Measurements from ENCODE around the gene TIMM22. TPM values are rescaled to one million over a fixed set of nuclear protein-coding genes. Genes with fewer than 3 reads are reported as not detected.

The TIMM22 gene
- total and polyA plus RNA-seq, 2 donors (not counting 1 experiment from before 2014, with no cell fraction given), result 4.1 to 9.5 TPM

DNA sequence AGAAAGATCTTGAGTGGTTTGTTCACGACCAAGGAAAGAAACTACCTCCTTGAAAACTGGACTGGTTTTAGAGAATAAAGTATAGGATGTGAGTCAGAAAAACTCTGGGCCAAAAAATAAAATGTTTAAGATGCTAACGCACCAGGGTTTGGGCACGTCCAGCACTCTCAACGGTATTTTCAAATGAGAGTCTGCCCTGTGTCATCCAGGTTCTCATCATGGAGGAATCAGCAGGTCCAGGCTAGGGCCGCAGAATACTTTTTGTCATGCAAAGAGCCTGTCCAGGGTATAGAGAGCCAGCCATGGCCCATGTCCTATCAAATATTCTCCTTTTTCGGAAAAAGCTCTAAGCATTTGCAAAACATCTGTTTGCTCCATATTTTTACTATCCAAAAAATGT, 19.8 kb upstream of the TIMM22 start:
- H3K4me1 ChIP-seq (ENCODE audit: control insufficient read depth in 2 of 2, insufficient read depth in 2 of 2, low read length in 2 of 2), result peaks cover 23 to 28% of the 10 kb centered on the region in 2 donors
- CTCF ChIA-PET, result interaction anchor here (0.7 kb wide), 1 partner anchor 11 kb away, joined by 3 read pairs; no protein-coding TSS in a partner anchor
- intact Hi-C loops (cut with micrococcal nuclease), result no loop called here

More for the DNA sequence above, 19.8 kb upstream of the TIMM22 start:
- WGBS (ENCODE audit: insufficient coverage), result 92% methylated on average over 6 of the region's 6 CpGs
- DNase-seq (no peak), ATAC-seq (ENCODE audit: low read depth) (no peak)
- peaks cover 0 to 33% (median 22%) of the 10 kb centered on the region in 4 experiments for H3K27me3 ChIP-seq (replicated peaks in 1 of 4; ENCODE audit: control extremely low read depth in 1 of 4, control insufficient read depth in 3 of 4, insufficient read depth in 4 of 4, low read length in 3 of 4)
- no peaks in the 10 kb centered on the region for H3K36me3 ChIP-seq (replicated peaks in 1 of 2; ENCODE audit: control extremely low read depth in 1 of 2, control insufficient read depth in 1 of 2, extremely low read depth in 1 of 2, insufficient read depth in 2 of 2, low read length in 1 of 2)
- no peak overlapping the region for H3K27ac ChIP-seq (ENCODE audit: low read length in 2 of 2)
- no peak overlapping the region for H3K4me2 ChIP-seq (replicated peaks; ENCODE audit: low read depth, low read length, poor library complexity, severe bottlenecking)
- no peak overlapping the region for H2AFZ ChIP-seq (ENCODE audit: insufficient read depth, low read depth, low read length, poor library complexity, severe bottlenecking)
- H4K20me1 ChIP-seq (ENCODE audit: control insufficient read depth, insufficient read depth, low read length, poor library complexity, severe bottlenecking), result no peaks in the 10 kb centered on the region
- Mint-ChIP-seq H3K9me3 (ENCODE audit: insufficient read depth) (no peaks in the 10 kb centered on the region), H3K4me3 (no peak overlapping the region), H3K27ac (no peak overlapping the region), H3K4me1 (peaks cover 21% of the 10 kb centered on the region), H3K27me3 (peaks cover 33% of the 10 kb centered on the region)
- no peak overlapping the region for H3K4me3 ChIP-seq (ENCODE audit: control extremely low read depth in 1 of 5, extremely low read depth in 1 of 5, insufficient read depth in 1 of 5, low read depth in 2 of 5, low read length in 4 of 5)
- H3K9me3 ChIP-seq (ENCODE audit: control extremely low read depth in 1 of 3, control insufficient read depth in 2 of 3, insufficient read depth in 1 of 3, low read length in 2 of 3), result peaks cover 0 to 7% (median 0%) of the 10 kb centered on the region in 3 donors
- POLR2A ChIA-PET, result no interaction called here
- no peaks in the 10 kb centered on the region for H3K79me2 ChIP-seq (ENCODE audit: control insufficient read depth, insufficient read depth, low read length)
- no peak overlapping the region for H3K9ac ChIP-seq (ENCODE audit: low read length)
- no peak for TF ChIP-seq EZH2 (IDR thresholded peaks at IDR 0.05; ENCODE audit: borderline replicate concordance, insufficient read depth, low read depth, low read length, poor library complexity, severe bottlenecking)
- TF ChIP-seq, protein P1, sequence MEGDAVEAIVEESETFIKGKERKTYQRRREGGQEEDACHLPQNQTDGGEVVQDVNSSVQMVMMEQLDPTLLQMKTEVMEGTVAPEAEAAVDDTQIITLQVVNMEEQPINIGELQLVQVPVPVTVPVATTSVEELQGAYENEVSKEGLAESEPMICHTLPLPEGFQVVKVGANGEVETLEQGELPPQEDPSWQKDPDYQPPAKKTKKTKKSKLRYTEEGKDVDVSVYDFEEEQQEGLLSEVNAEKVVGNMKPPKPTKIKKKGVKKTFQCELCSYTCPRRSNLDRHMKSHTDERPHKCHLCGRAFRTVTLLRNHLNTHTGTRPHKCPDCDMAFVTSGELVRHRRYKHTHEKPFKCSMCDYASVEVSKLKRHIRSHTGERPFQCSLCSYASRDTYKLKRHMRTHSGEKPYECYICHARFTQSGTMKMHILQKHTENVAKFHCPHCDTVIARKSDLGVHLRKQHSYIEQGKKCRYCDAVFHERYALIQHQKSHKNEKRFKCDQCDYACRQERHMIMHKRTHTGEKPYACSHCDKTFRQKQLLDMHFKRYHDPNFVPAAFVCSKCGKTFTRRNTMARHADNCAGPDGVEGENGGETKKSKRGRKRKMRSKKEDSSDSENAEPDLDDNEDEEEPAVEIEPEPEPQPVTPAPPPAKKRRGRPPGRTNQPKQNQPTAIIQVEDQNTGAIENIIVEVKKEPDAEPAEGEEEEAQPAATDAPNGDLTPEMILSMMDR (IDR thresholded peaks at IDR 0.05), result no peak
